Measurements from ENCODE around the gene POPDC2.
"Not testable (repeated sequence)": the region's sequence is repeated elsewhere in the genome, so short reads cannot be mapped to it uniquely, and the experiment has no call there.

POPDC2 gene

DNA sequence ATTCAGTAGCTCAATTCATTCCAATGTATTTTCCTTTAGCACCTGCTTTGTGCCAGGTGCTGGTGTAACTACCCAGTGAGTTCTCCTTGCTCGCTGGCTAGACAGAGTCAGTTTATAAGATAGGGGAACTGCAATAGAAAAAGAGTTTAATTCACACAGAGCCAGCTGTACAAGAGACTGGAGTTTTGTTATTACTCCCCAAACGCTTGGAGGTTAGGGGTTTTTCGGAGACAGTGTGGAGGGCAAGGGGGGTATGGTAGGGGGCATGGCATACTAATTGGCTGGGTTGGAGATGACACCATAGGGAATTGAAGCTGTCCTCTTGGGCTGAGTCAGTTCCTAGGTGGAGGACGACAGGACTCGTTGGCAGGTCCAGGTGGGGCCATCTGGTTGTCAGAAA lies 37.0 kb upstream of the POPDC2 start:
- no peak overlapping the region for H3K4me3 ChIP-seq (ENCODE audit: low read length)
- TF ChIP-seq, protein P1, sequence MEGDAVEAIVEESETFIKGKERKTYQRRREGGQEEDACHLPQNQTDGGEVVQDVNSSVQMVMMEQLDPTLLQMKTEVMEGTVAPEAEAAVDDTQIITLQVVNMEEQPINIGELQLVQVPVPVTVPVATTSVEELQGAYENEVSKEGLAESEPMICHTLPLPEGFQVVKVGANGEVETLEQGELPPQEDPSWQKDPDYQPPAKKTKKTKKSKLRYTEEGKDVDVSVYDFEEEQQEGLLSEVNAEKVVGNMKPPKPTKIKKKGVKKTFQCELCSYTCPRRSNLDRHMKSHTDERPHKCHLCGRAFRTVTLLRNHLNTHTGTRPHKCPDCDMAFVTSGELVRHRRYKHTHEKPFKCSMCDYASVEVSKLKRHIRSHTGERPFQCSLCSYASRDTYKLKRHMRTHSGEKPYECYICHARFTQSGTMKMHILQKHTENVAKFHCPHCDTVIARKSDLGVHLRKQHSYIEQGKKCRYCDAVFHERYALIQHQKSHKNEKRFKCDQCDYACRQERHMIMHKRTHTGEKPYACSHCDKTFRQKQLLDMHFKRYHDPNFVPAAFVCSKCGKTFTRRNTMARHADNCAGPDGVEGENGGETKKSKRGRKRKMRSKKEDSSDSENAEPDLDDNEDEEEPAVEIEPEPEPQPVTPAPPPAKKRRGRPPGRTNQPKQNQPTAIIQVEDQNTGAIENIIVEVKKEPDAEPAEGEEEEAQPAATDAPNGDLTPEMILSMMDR (conservative IDR thresholded peaks at IDR 0.05; ENCODE audit: low read length), result no peak
- DNase-seq (ENCODE audit: low read depth), result no peak

DNA sequence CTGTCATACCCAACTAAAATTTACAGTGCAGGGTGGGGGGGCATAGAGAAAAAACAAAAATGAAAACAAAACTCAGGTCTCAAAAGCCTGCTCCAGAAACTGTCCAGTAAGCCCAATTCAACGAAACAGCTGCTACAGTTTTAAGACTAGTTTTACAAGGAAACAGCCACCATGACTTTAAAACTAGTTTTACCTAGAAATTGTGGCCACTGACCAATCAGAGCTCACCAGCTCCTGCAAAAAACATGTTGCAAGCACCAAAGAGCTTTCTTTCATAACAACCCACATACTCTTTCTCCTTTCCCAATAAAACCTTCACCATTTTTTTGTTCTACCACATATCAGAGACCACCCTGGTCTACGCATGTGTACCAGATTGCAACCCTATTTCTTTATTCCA lies 35.1 kb upstream of the POPDC2 start:
- H3K4me3 ChIP-seq (ENCODE audit: low read length), result no peak overlapping the region
- DNase-seq (ENCODE audit: low read depth), result peak; percentile 16
- TF ChIP-seq, protein P1 (conservative IDR thresholded peaks at IDR 0.05; ENCODE audit: low read length), result no peak

DNA sequence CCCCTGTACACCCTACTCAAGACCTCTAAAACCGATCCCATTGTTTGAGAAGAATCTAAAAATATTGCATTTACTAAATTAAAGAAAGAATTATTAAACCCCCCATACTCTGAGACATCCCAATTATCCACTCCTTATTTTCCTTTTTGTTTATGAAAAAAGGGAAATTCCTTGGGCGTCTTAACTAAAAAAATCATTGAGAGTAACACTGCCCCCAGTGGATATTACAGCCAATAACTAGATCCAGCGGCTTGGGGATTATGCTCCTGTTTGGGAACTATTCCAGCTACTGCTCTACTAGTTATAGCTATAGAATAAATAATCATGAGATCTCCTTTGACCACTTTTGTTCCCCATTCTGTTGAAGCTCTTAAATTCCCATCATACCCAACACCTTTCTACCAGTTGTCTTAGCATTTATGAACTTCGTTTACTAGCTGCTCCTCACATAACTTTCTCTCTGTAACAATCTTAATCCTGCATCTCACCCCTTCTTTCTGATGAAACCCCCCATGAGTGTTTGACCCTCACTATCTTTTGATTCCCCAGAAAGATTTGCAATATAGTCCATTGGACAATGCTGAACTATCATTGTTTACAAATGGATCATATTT lies 29.8 kb upstream of the POPDC2 start:
- H3K4me3 ChIP-seq (ENCODE audit: low read length), result no peak overlapping the region
- TF ChIP-seq, protein P1 (conservative IDR thresholded peaks at IDR 0.05; ENCODE audit: low read length), result peak; percentile 55
- DNase-seq (ENCODE audit: low read depth), result peak; percentile 36

DNA sequence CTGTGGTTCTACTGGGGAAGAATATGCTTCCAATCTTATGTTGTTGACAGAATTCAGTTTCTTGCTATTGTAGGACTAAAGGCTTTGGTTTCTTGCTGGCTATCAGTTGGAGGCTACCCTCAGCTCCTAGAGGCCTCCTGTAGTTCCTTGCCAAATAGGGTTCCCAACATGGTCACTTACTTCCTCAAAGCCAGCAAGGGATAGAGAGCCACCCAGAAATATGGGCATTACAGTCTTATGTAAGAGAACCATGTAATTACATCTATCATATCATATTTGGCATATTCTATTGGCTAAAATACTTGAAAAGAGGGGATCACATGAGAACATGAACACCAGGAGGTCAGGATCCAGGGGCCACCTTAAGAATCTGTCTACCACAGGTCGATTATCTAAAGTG lies 23.0 kb upstream of the POPDC2 start:
- TF ChIP-seq, protein P1 (conservative IDR thresholded peaks at IDR 0.05; ENCODE audit: low read length), result no peak
- H3K4me3 ChIP-seq (ENCODE audit: low read length), result no peak overlapping the region
- DNase-seq (ENCODE audit: low read depth), result no peak

DNA sequence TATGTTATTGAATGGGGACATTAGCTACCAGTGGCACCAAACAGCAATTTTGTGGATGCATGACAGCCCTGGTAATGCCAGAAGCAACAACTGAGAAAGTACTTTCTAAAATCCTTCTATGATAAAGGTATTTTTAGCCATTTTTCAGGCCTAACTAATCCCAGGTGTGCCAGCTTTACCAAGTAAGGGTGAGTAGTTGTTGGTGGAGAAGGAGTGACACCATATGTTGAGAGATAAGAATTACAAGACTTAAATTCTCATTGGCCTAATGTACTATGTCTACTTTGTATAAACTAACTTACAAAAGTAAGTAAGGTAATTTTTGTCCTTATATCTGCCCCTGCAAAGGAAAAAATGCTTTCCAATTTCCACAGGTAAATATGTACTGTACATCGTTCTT lies 20.9 kb upstream of the POPDC2 start:
- TF ChIP-seq, protein P1 (conservative IDR thresholded peaks at IDR 0.05; ENCODE audit: low read length), result peak; percentile 71
- H3K4me3 ChIP-seq (ENCODE audit: low read length), result no peak overlapping the region
- peak; percentile 65 for DNase-seq (ENCODE audit: low read depth)

DNA sequence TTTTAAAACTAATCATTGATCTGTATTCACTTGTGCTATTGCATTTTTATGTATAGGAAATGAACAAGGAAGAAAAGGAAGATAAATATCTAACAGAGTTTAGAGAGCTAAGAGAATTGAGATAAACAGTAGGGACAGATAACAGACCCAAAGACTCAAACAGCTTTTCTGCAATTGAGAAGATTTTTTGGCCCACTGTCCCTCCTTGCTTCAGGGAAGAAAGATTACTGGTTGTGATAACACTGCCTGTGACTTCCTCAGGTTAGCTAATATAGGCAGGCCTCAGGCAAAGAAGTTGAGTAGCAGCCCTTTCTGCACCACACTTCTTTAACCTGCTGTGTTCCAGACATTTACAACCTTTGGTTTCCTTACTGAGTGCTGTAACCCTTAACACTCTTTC lies 19.5 kb upstream of the POPDC2 start:
- DNase-seq (ENCODE audit: low read depth), result no peak
- TF ChIP-seq, protein P1 (conservative IDR thresholded peaks at IDR 0.05; ENCODE audit: low read length), result no peak

DNA sequence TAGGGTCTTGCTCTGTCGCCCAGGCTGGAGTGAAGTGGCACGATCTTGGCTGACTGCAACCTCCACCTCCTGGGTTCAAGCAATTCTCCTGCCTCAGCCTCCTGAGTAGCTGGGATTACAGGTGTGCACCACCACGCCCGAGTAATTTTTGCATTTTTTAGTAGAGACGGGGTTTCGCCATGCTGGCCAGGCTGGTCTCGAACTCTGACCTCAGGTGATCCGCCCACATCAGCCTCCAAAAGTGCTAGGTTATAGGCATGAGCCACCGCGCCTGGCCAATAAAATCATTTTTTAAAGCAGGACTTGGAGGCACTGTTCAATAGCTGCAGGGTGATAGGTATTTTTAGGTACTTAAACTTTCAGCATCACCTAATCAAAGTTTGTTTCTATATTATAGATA lies 17.8 kb upstream of the POPDC2 start:
- DNase-seq (ENCODE audit: low read depth); H3K4me3 ChIP-seq (ENCODE audit: low read length): not testable (repeated sequence)

More for the DNA sequence above, 19.5 kb upstream of the POPDC2 start:
- no peak overlapping the region for H3K4me3 ChIP-seq (ENCODE audit: low read length)

DNA sequence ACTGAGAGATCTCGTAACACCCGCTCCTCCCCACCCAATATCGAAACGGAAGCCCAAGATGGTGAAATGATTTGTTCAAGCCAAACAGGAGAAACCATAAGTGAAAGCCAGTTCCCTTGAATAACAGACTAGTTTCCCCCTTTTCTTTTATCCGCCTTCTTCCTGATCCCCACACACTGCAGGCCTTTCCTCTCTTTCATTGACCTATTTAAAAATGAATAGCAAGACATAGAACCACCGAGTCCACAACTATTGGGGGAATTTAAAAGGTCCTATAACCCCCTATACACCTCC lies 17.2 kb upstream of the POPDC2 start:
- H3K4me3 ChIP-seq (ENCODE audit: low read length), result peak overlapping the region; percentile 79
- DNase-seq (ENCODE audit: low read depth), result no peak
- TF ChIP-seq, protein P1 (conservative IDR thresholded peaks at IDR 0.05; ENCODE audit: low read length), result no peak
